Neural progenitor cell (in vitro differentiated cells): ENCODE results near the gene ORAI2. TPM values are rescaled to one million over a fixed set of nuclear protein-coding genes. Genes with fewer than 3 reads are reported as not detected.
A peak's percentile ranks its signal among the peaks of the same experiment; 100 is the strongest.

Experiments
- DNase-seq: peaks from one replicate; pipeline ENCODE4 v3.0.0-alpha.2; 2016; ENCODE audit warnings: low spot score
- H2AFZ ChIP-seq: fragments of 200-600 bp; sonication (generic); replicated peaks from 2 replicates; pipeline ENCODE4 v1.6.1; 2016; ENCODE audit warnings: antibody characterized with exemption
- H3F3A ChIP-seq: fragments of 200-600 bp; sonication (generic); 2 replicates; pipeline ENCODE4 v1.6.1; 2016; ENCODE audit warnings: antibody characterized with exemption, low read depth
- H3K27ac ChIP-seq: fragments of 200-600 bp; sonication (generic); 2 replicates; pipeline ENCODE4 v1.5.1; 2016; ENCODE audit warnings: mild to moderate bottlenecking
- H3K27me3 ChIP-seq: fragments of 200-600 bp; sonication (generic); 2 replicates; pipeline ENCODE4 v1.6.1; 2016; ENCODE audit warnings: mild to moderate bottlenecking, moderate library complexity
- H3K36me3 ChIP-seq: fragments of 200-600 bp; sonication (generic); 2 replicates; pipeline ENCODE4 v1.5.1; 2016
- H3K4me1 ChIP-seq: fragments of 200-600 bp; sonication (generic); 2 replicates; pipeline ENCODE4 v1.6.1; 2016; ENCODE audit warnings: mixed run types
- H3K4me2 ChIP-seq: fragments of 200-600 bp; sonication (generic); 2 replicates; pipeline ENCODE4 v1.6.1; 2016
- H3K4me3 ChIP-seq: fragments of 200-600 bp; sonication (generic); 2 replicates; pipeline ENCODE4 v1.5.1; 2016
- H3K79me2 ChIP-seq: fragments of 200-600 bp; sonication (generic); 2 replicates; pipeline ENCODE4 v1.6.1; 2016; ENCODE audit warnings: low read depth
- H3K9ac ChIP-seq: fragments of 200-600 bp; sonication (generic); 2 replicates; pipeline ENCODE4 v1.6.1; 2016
- H3K9me3 ChIP-seq: fragments of 200-600 bp; sonication (generic); 2 replicates; pipeline ENCODE4 v1.5.1; 2016; ENCODE audit warnings: low read depth
- H4K20me1 ChIP-seq: fragments of 200-600 bp; sonication (generic); 2 replicates; pipeline ENCODE4 v1.6.1; 2016; ENCODE audit warnings: low read depth
- H3K27ac Mint-ChIP-seq: 3 replicates; pipeline ENCODE4 v1.8.0; 2021; ENCODE audit warnings: mixed read lengths
- H3K27me3 Mint-ChIP-seq: 2 replicates; pipeline ENCODE4 v1.8.0; 2022; ENCODE audit warnings: low read depth, mild to moderate bottlenecking, inconsistent platforms, moderate library complexity, mixed read lengths; ENCODE audit not compliant: insufficient read depth
- H3K36me3 Mint-ChIP-seq: 3 replicates; pipeline ENCODE4 v1.8.0; 2021; ENCODE audit warnings: mixed read lengths
- H3K4me1 Mint-ChIP-seq: 3 replicates; pipeline ENCODE4 v1.8.0; 2021; ENCODE audit warnings: mixed read lengths
- H3K4me3 Mint-ChIP-seq: 3 replicates; pipeline ENCODE4 v1.8.0; 2021; ENCODE audit warnings: mild to moderate bottlenecking, moderate library complexity, mixed read lengths
- H3K9me3 Mint-ChIP-seq: 3 replicates; pipeline ENCODE4 v1.8.0; 2020; ENCODE audit warnings: mixed read lengths
- EZH2 ChIP-seq: fragments of 200-600 bp; sonication (generic); IDR thresholded peaks from 2 replicates; pipeline ENCODE4 v1.6.1; 2017; ENCODE audit warnings: antibody characterized with exemption, mild to moderate bottlenecking, moderate library complexity
- EZH2phosphoT487 ChIP-seq: fragments of 200-600 bp; sonication (generic); IDR thresholded peaks from 2 replicates; pipeline ENCODE4 v1.6.1; 2017; ENCODE audit warnings: antibody characterized with exemption
- total RNA-seq: library from RNA; depleted of rRNA; stranded (reverse); fragments of >200 nt; gene quantifications from 2 replicates; pipeline ENCODE4 v1.2.3, GENCODE V29; 2015; ENCODE audit warnings: low replicate concordance
- TF ChIP-seq, protein P1 (sequence below): fragments of 200-600 bp; sonication (generic); IDR thresholded peaks from 2 replicates; pipeline ENCODE4 v1.5.1; 2017; ENCODE audit warnings: antibody characterized with exemption, mild to moderate bottlenecking

ORAI2 gene
- total RNA-seq = 15.7 and 21.9 TPM in 2 replicates

DNA sequence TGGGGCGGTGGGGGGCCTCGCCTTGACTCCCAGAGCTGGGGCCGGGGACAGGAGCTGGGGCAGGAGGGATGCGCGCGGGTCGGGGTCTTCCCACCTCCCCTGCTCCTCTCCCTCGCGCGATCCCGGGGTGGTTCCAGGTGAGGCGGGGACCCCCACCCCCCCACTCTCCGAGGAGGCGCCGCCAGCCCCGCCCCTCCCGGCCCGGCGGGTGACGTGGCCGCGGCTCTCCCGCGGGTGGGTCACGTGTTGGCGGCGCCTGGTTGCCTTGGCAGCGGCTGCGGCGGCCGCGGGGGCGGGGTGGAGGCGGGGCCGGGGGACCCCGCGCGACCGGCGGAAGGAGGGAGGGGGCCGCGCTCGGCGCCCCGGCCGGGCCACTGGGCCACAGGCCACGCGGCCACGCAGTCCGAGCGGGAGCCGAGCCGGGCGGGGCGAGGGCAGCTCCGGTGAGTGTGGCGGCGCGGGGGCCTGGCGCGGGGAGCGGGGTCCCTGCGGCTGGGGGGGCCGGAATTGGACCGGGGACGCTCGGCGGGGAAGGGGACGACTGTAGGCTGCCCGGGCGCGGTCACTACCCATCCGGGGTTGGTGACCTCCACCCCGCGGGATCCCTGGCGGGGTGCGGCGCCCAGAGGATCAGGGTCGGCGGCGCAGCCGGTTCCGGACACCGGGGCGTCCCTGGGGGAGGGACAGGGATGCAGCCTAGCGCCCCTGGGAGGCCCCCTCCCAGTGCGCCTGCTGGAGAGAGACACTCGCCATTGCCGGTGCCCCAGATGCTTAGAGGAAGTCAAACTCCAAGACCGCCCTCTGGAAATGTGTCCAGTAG, at the start of gene ORAI2:
Gene ORAI2, plus strand, starts transcription at position 357 of the 820 bp plus-strand sequence. CDS start 5,382 bp downstream, outside the sequence.
- Histone ChIP-seq H3K9me3 (no peaks in the 10 kb centered on the region), H3K4me1 (peaks cover 5% of the 10 kb centered on the region), H3K36me3 (no peaks in the 10 kb centered on the region), H3K9ac (peak within 1 kb of the TSS; percentile 55), H3F3A (peaks cover 19% of the 10 kb centered on the region), H4K20me1 (no peaks in the 10 kb centered on the region), H3K27me3 (no peaks in the 10 kb centered on the region), H3K79me2 (peaks cover 8% of the 10 kb centered on the region), H3K27ac (no peak within 1 kb of the TSS), H2AFZ (peak within 1 kb of the TSS; percentile 97), H3K4me3 (peak within 1 kb of the TSS; percentile 94), H3K4me2 (peak within 1 kb of the TSS; percentile 99)
- peak within 1 kb of the TSS; percentile 90 for H3K4me3 Mint-ChIP-seq
- no peak for TF ChIP-seq EZH2phosphoT487
- no peak for TF ChIP-seq EZH2
- TF ChIP-seq, protein P1, sequence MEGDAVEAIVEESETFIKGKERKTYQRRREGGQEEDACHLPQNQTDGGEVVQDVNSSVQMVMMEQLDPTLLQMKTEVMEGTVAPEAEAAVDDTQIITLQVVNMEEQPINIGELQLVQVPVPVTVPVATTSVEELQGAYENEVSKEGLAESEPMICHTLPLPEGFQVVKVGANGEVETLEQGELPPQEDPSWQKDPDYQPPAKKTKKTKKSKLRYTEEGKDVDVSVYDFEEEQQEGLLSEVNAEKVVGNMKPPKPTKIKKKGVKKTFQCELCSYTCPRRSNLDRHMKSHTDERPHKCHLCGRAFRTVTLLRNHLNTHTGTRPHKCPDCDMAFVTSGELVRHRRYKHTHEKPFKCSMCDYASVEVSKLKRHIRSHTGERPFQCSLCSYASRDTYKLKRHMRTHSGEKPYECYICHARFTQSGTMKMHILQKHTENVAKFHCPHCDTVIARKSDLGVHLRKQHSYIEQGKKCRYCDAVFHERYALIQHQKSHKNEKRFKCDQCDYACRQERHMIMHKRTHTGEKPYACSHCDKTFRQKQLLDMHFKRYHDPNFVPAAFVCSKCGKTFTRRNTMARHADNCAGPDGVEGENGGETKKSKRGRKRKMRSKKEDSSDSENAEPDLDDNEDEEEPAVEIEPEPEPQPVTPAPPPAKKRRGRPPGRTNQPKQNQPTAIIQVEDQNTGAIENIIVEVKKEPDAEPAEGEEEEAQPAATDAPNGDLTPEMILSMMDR = no peak
- H3K36me3 Mint-ChIP-seq = peaks cover 7% of the 10 kb centered on the region
- no peaks in the 10 kb centered on the region for H3K9me3 Mint-ChIP-seq
- H3K4me1 Mint-ChIP-seq = peaks cover 24% of the 10 kb centered on the region
- peak; percentile 87 for DNase-seq
- peaks cover 9% of the 10 kb centered on the region for H3K27me3 Mint-ChIP-seq
- H3K27ac Mint-ChIP-seq = peak within 1 kb of the TSS; percentile 90

DNA sequence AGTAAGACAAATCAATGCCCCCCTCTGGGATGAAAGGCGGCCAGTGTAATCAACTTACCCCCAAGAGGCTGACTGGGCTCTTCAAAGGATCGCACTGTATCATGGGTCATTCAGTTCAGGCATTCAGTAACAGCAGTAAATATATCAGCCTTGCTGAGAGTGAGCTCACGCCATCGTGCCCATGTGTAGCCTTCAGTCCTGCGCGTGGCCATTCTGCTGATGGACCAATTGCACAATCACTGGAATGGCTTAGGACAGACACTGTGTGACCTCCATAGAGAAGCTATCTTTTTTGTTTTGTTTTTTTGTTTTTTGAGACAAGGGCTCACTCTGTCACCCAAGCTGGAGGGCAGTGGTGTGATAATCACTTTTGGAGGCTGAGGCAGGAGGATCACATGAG, 46.3 kb upstream of the ORAI2 start:
- peaks cover 6% of the 10 kb centered on the region for H3F3A ChIP-seq
- Mint-ChIP-seq H3K9me3 (no peaks in the 10 kb centered on the region), H3K36me3 (peaks cover 6% of the 10 kb centered on the region), H3K27me3 (no peaks in the 10 kb centered on the region), H3K4me1 (no peaks in the 10 kb centered on the region), H3K27ac (no peak overlapping the region), H3K4me3 (no peak overlapping the region)
- H3K4me3 ChIP-seq = no peak overlapping the region
- no peak overlapping the region for H2AFZ ChIP-seq
- no peaks in the 10 kb centered on the region for H4K20me1 ChIP-seq
- no peaks in the 10 kb centered on the region for H3K36me3 ChIP-seq
- no peaks in the 10 kb centered on the region for H3K9me3 ChIP-seq
- H3K4me2 ChIP-seq = no peak overlapping the region
- no peak overlapping the region for H3K27ac ChIP-seq
- H3K79me2 ChIP-seq = no peaks in the 10 kb centered on the region
- H3K27me3 ChIP-seq = no peaks in the 10 kb centered on the region
- no peak for TF ChIP-seq EZH2
- TF ChIP-seq, protein P1 = no peak
- no peak for TF ChIP-seq EZH2phosphoT487
- H3K4me1 ChIP-seq = no peaks in the 10 kb centered on the region
- no peak for DNase-seq
- no peak overlapping the region for H3K9ac ChIP-seq

DNA sequence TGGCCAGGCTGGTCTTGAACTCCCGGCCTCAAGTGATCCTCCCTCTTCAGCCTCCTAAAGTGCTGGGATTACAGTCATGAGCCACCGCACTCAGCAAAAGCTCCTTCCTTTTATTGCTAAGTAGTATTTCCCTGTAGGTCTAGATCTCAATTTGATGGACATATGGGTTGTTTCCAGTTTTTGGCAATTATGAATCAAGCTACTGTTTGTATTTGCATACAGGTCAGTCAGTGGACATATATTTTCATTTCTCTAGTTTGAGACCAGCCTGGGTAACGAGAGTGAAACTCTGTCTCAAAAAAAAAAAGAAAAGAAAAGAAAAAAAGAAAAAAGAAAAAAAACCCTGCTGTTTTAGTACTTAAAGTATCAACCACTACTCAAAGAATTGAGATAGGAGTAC, 43.6 kb upstream of the ORAI2 start:
- Mint-ChIP-seq H3K9me3 (no peaks in the 10 kb centered on the region), H3K4me1 (no peaks in the 10 kb centered on the region), H3K36me3 (peaks cover 7% of the 10 kb centered on the region), H3K4me3 (no peak overlapping the region), H3K27ac (no peak overlapping the region), H3K27me3 (peaks cover 4% of the 10 kb centered on the region)
- TF ChIP-seq, protein P1 = no peak
- TF ChIP-seq EZH2phosphoT487 (no peak), EZH2 (no peak)
- no peak overlapping the region for H3K27ac ChIP-seq
- H3K79me2 ChIP-seq = no peaks in the 10 kb centered on the region
- no peak overlapping the region for H3K9ac ChIP-seq
- H3F3A ChIP-seq = peaks cover 7% of the 10 kb centered on the region
- H3K9me3 ChIP-seq = no peaks in the 10 kb centered on the region
- H2AFZ ChIP-seq = no peak overlapping the region
- H3K27me3 ChIP-seq = no peaks in the 10 kb centered on the region
- no peaks in the 10 kb centered on the region for H4K20me1 ChIP-seq
- no peak for DNase-seq
- no peak overlapping the region for H3K4me3 ChIP-seq
- H3K4me1 ChIP-seq = no peaks in the 10 kb centered on the region
- H3K36me3 ChIP-seq = no peaks in the 10 kb centered on the region
- no peak overlapping the region for H3K4me2 ChIP-seq
